IPS-20b (cell line): Measurements from ENCODE around the gene B3GNT5.

Experiments
- H3K27ac ChIP-seq: one replicate; pipeline ENCODE4 v1.5.1; 2013; ENCODE audit warnings: low read length
- H3K27me3 ChIP-seq: 2 replicates; pipeline ENCODE4 v1.6.1; 2013; ENCODE audit warnings: mild to moderate bottlenecking, low read length, inconsistent platforms; ENCODE audit not compliant: insufficient read depth
- H3K36me3 ChIP-seq: 2 replicates; pipeline ENCODE4 v1.6.1; 2013; ENCODE audit warnings: low read depth, mild to moderate bottlenecking, inconsistent platforms, low read length, moderate library complexity; ENCODE audit not compliant: insufficient read depth
- H3K4me1 ChIP-seq: 2 replicates; pipeline ENCODE4 v1.6.1; 2013; ENCODE audit warnings: mild to moderate bottlenecking, control low read depth, inconsistent platforms, low read length, moderate library complexity; ENCODE audit not compliant: insufficient read depth
- H3K4me3 ChIP-seq: 2 replicates; pipeline ENCODE4 v1.5.1; 2013; ENCODE audit warnings: mild to moderate bottlenecking, low read length, inconsistent platforms
- H3K9ac ChIP-seq: 2 replicates; pipeline ENCODE4 v1.6.1; 2013; ENCODE audit warnings: low read depth, mild to moderate bottlenecking, inconsistent platforms, low read length, moderate library complexity
- H3K9me3 ChIP-seq: 2 replicates; pipeline ENCODE4 v1.6.1; 2013; ENCODE audit warnings: mild to moderate bottlenecking, low read depth, low read length, inconsistent platforms; ENCODE audit not compliant: insufficient read depth

Gene B3GNT5

GRCh38 chr3:183268366-183268765 lies 15.3 kb downstream of the B3GNT5 start:
- no peak overlapping the region for H3K4me3 ChIP-seq
- peaks cover 6% of the 10 kb centered on the region; the same call in 1 of the 2 replicates for H3K36me3 ChIP-seq
- no peak overlapping the region for H3K9ac ChIP-seq
- no peak overlapping the region for H3K27ac ChIP-seq
- H3K4me1 ChIP-seq = peaks cover 49% of the 10 kb centered on the region
- no peaks in the 10 kb centered on the region for H3K27me3 ChIP-seq
- H3K9me3 ChIP-seq = no peaks in the 10 kb centered on the region

GRCh38 chr3:183269345-183269744 lies 16.3 kb downstream of the B3GNT5 start:
- Histone ChIP-seq H3K4me1 (peaks cover 39% of the 10 kb centered on the region), H3K36me3 (peaks cover 6% of the 10 kb centered on the region; the same call in 1 of the 2 replicates), H3K27me3 (no peaks in the 10 kb centered on the region), H3K4me3 (no peak overlapping the region), H3K9me3 (no peaks in the 10 kb centered on the region), H3K9ac (no peak overlapping the region), H3K27ac (no peak overlapping the region)

- H3K36me3 ChIP-seq = peaks cover 6% of the 10 kb centered on the region; the same call in 1 of the 2 replicates
- no peaks in the 10 kb centered on the region for H3K27me3 ChIP-seq
- no peak overlapping the region for H3K27ac ChIP-seq
- H3K9me3 ChIP-seq = no peaks in the 10 kb centered on the region
- H3K9ac ChIP-seq = no peak overlapping the region
- H3K4me1 ChIP-seq = peaks cover 29% of the 10 kb centered on the region
- no peak overlapping the region for H3K4me3 ChIP-seq
Measured at GRCh38 chr3:183270344-183270743, 17.3 kb downstream of the B3GNT5 start.

- peaks cover 6% of the 10 kb centered on the region; the same call in 1 of the 2 replicates for H3K36me3 ChIP-seq
- no peaks in the 10 kb centered on the region for H3K27me3 ChIP-seq
- no peak overlapping the region for H3K9ac ChIP-seq
- no peak overlapping the region for H3K27ac ChIP-seq
- peaks cover 17% of the 10 kb centered on the region for H3K4me1 ChIP-seq
- H3K9me3 ChIP-seq = no peaks in the 10 kb centered on the region
- no peak overlapping the region for H3K4me3 ChIP-seq
Measured at GRCh38 chr3:183272142-183272541, 19.1 kb downstream of the B3GNT5 start.

GRCh38 chr3:183272791-183273190 lies 19.7 kb downstream of the B3GNT5 start:
- H3K27ac ChIP-seq = no peak overlapping the region
- no peaks in the 10 kb centered on the region for H3K27me3 ChIP-seq
- H3K4me1 ChIP-seq = peaks cover 10% of the 10 kb centered on the region
- H3K9ac ChIP-seq = no peak overlapping the region
- H3K36me3 ChIP-seq = peaks cover 6% of the 10 kb centered on the region; the same call in 1 of the 2 replicates
- H3K9me3 ChIP-seq = no peaks in the 10 kb centered on the region
- H3K4me3 ChIP-seq = no peak overlapping the region

GRCh38 chr3:183274609-183275008 lies 21.6 kb downstream of the B3GNT5 start:
- Histone ChIP-seq H3K4me3 (no peak overlapping the region), H3K27ac (no peak overlapping the region), H3K36me3 (peaks cover 6% of the 10 kb centered on the region; the same call in 1 of the 2 replicates), H3K4me1 (no peaks in the 10 kb centered on the region), H3K27me3 (no peaks in the 10 kb centered on the region), H3K9ac (no peak overlapping the region), H3K9me3 (no peaks in the 10 kb centered on the region)

- Histone ChIP-seq H3K4me3 (no peak overlapping the region), H3K9ac (no peak overlapping the region), H3K27ac (no peak overlapping the region), H3K27me3 (no peaks in the 10 kb centered on the region), H3K4me1 (no peaks in the 10 kb centered on the region), H3K36me3 (peaks cover 6% of the 10 kb centered on the region; the same call in 1 of the 2 replicates), H3K9me3 (no peaks in the 10 kb centered on the region)
Measured at GRCh38 chr3:183275418-183275817, 22.4 kb downstream of the B3GNT5 start.

GRCh38 chr3:183275937-183276336 lies 22.9 kb downstream of the B3GNT5 start:
- Histone ChIP-seq H3K9ac (no peak overlapping the region), H3K27me3 (no peaks in the 10 kb centered on the region), H3K4me1 (no peaks in the 10 kb centered on the region), H3K4me3 (no peak overlapping the region), H3K27ac (no peak overlapping the region), H3K36me3 (0 out of 2 replicates have a peak, but pooled peaks cover under 1% of the 10 kb centered on the region), H3K9me3 (no peaks in the 10 kb centered on the region)

- Histone ChIP-seq H3K27ac (no peak overlapping the region), H3K36me3 (no peaks in the 10 kb centered on the region), H3K4me1 (no peaks in the 10 kb centered on the region), H3K9ac (no peak overlapping the region), H3K9me3 (no peaks in the 10 kb centered on the region), H3K4me3 (no peak overlapping the region), H3K27me3 (no peaks in the 10 kb centered on the region)
Measured at GRCh38 chr3:183277260-183277659, 24.2 kb downstream of the B3GNT5 start.

GRCh38 chr3:183278479-183279088 lies 25.5 kb downstream of the B3GNT5 start:
- H3K9ac ChIP-seq = no peak overlapping the region
- no peaks in the 10 kb centered on the region for H3K4me1 ChIP-seq
- no peaks in the 10 kb centered on the region for H3K36me3 ChIP-seq
- H3K9me3 ChIP-seq = no peaks in the 10 kb centered on the region
- no peak overlapping the region for H3K27ac ChIP-seq
- no peak overlapping the region for H3K4me3 ChIP-seq
- no peaks in the 10 kb centered on the region for H3K27me3 ChIP-seq

GRCh38 chr3:183279371-183279770 lies 26.3 kb downstream of the B3GNT5 start:
- no peaks in the 10 kb centered on the region for H3K4me1 ChIP-seq
- no peak overlapping the region for H3K9ac ChIP-seq
- H3K4me3 ChIP-seq = no peak overlapping the region
- H3K27ac ChIP-seq = no peak overlapping the region
- no peaks in the 10 kb centered on the region for H3K36me3 ChIP-seq
- H3K27me3 ChIP-seq = no peaks in the 10 kb centered on the region
- H3K9me3 ChIP-seq = no peaks in the 10 kb centered on the region

GRCh38 chr3:183281126-183281797 lies 28.2 kb downstream of the B3GNT5 start:
- H3K4me3 ChIP-seq = no peak overlapping the region
- H3K36me3 ChIP-seq = no peaks in the 10 kb centered on the region
- H3K4me1 ChIP-seq = no peaks in the 10 kb centered on the region
- no peaks in the 10 kb centered on the region for H3K27me3 ChIP-seq
- H3K27ac ChIP-seq = no peak overlapping the region
- no peak overlapping the region for H3K9ac ChIP-seq
- H3K9me3 ChIP-seq = no peaks in the 10 kb centered on the region
